IPS-20b (cell line): Measurements from ENCODE around the gene RET.

Experiments
- H3K27ac ChIP-seq: one replicate; pipeline ENCODE4 v1.5.1; 2013; ENCODE audit warnings: low read length
- H3K27me3 ChIP-seq: 2 replicates; pipeline ENCODE4 v1.6.1; 2013; ENCODE audit warnings: mild to moderate bottlenecking, low read length, inconsistent platforms; ENCODE audit not compliant: insufficient read depth
- H3K36me3 ChIP-seq: 2 replicates; pipeline ENCODE4 v1.6.1; 2013; ENCODE audit warnings: low read depth, mild to moderate bottlenecking, inconsistent platforms, low read length, moderate library complexity; ENCODE audit not compliant: insufficient read depth
- H3K4me1 ChIP-seq: 2 replicates; pipeline ENCODE4 v1.6.1; 2013; ENCODE audit warnings: mild to moderate bottlenecking, control low read depth, inconsistent platforms, low read length, moderate library complexity; ENCODE audit not compliant: insufficient read depth
- H3K4me3 ChIP-seq: 2 replicates; pipeline ENCODE4 v1.5.1; 2013; ENCODE audit warnings: mild to moderate bottlenecking, low read length, inconsistent platforms
- H3K9ac ChIP-seq: 2 replicates; pipeline ENCODE4 v1.6.1; 2013; ENCODE audit warnings: low read depth, mild to moderate bottlenecking, inconsistent platforms, low read length, moderate library complexity
- H3K9me3 ChIP-seq: 2 replicates; pipeline ENCODE4 v1.6.1; 2013; ENCODE audit warnings: mild to moderate bottlenecking, low read depth, low read length, inconsistent platforms; ENCODE audit not compliant: insufficient read depth

The RET gene

DNA sequence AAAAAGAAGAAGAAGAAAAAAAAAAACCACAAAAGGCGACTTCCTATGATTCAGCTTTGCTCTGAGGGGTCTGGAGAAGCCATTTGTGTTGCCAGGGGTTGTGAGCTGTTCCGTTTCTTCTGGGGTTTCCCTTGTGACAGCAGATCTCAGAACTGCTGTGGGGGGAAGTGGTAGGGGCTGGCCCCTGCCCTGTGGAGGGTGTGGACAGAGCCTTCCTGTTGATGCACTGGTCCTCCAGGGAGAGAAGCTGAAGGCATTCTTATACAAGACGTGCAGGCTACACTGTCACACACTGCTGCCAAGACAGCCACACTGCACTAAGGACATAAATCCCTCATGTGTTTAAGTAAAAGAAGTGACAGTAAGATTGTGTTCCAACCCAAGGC lies 44.1 kb downstream of the RET start:
- Histone ChIP-seq H3K9ac (no peak overlapping the region), H3K4me1 (no peaks in the 10 kb centered on the region), H3K4me3 (no peak overlapping the region), H3K27me3 (no peaks in the 10 kb centered on the region), H3K27ac (no peak overlapping the region), H3K36me3 (no peaks in the 10 kb centered on the region), H3K9me3 (no peaks in the 10 kb centered on the region)

DNA sequence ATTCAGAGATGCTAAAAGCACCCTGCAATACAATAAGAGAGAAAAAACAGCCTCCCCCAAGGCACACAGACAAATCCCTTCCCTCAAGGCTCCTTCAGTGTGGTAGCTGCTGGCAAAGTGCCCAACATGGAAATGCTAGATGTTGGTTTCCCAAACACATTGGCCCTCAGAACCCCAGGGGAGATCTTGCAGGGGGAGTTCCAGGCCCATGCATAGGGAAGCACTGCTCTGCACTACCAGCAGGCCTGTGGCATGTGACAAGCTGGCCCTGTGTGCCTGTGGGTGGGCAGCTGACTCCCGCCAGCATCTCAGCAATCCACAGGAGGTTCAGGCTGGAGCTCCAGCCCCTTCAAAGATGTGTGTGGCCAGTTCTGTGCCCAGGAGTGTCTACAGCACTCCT lies 44.6 kb downstream of the RET start:
- no peak overlapping the region for H3K4me3 ChIP-seq
- H3K4me1 ChIP-seq, result no peaks in the 10 kb centered on the region
- no peak overlapping the region for H3K27ac ChIP-seq

DNA sequence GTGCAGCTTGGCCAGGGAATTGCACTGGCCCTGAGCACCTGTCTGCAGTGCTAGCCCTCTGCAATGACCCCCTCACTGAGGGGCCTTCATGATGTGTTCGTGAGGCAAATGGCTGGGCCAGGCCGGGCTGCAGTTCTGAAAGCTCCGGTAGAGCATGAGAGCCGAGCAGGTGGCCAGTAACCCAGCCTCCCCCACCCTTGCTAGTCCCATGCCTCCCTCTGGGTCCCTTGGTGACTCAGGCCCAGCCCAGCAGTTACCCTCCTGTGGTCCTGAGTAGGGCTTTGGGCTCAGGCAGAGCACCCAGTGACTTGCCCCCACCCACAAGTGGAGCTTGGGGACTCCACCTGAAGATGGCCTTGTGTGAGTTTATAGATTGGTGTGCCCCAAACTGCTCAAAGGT lies 45.2 kb downstream of the RET start:
- Histone ChIP-seq H3K9me3 (no peaks in the 10 kb centered on the region), H3K4me3 (no peak overlapping the region), H3K27ac (no peak overlapping the region), H3K4me1 (no peaks in the 10 kb centered on the region), H3K27me3 (no peaks in the 10 kb centered on the region), H3K9ac (no peak overlapping the region), H3K36me3 (no peaks in the 10 kb centered on the region)

More for the DNA sequence above, 44.6 kb downstream of the RET start:
- H3K36me3 ChIP-seq, result no peaks in the 10 kb centered on the region
- H3K27me3 ChIP-seq, result no peaks in the 10 kb centered on the region
- H3K9me3 ChIP-seq, result no peaks in the 10 kb centered on the region
- no peak overlapping the region for H3K9ac ChIP-seq

DNA sequence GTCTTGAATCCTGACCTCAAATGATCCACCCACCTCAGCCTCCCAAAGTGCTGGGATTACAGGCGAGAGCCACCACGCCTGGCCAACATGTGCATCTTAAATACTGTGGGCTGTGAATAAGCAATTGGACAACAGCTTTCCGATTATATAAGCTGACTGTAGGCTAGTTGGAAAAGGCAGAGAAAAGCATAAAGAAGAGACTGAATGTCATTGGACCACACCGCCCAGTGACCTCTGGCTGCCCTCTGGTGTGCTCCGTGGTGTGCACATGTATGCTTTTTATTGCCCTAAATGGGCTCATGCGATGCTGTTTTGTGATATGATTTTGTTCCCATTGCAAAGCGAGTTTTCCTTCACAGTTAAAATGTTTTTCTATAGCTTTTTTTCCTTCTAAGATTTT lies 46.0 kb downstream of the RET start:
- Histone ChIP-seq H3K27ac (no peak overlapping the region), H3K4me1 (no peaks in the 10 kb centered on the region), H3K4me3 (no peak overlapping the region), H3K36me3 (no peaks in the 10 kb centered on the region), H3K27me3 (no peaks in the 10 kb centered on the region), H3K9me3 (no peaks in the 10 kb centered on the region), H3K9ac (no peak overlapping the region)

DNA sequence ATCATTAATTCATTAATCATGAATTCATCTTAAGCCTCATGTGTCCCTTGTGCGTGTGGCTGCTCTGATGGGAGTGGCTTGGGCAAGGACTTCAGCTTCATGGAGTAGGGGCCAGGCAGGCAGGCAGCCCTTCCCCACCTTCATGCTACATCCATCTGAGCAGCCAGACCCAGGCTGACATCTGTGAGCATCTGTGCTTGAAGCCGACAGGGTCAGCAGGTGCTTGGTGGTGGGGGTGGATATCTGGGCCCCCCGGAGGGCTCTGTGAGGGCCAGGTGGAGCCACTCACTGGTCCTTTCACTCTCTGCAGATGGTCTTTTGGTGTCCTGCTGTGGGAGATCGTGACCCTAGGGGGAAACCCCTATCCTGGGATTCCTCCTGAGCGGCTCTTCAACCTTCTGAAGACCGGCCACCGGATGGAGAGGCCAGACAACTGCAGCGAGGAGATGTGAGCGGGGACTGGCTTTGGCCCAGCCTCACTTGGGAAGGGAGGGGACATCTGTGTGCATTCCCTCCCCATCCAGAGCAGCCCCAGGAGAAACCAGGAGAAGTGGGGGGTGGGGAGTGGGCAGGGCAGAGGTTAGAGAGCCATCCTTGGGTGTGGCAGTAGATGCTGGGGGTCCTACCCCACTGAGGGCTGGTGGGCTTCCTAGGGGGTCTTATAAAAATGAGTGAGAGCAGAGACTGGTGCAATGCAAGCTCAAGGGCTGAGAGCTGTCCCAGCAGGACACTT lies 46.7 kb downstream of the RET start:
- no peak overlapping the region for H3K4me3 ChIP-seq
- no peaks in the 10 kb centered on the region for H3K27me3 ChIP-seq
- no peaks in the 10 kb centered on the region for H3K9me3 ChIP-seq
- no peaks in the 10 kb centered on the region for H3K4me1 ChIP-seq
- no peak overlapping the region for H3K27ac ChIP-seq
- no peak overlapping the region for H3K9ac ChIP-seq
- no peaks in the 10 kb centered on the region for H3K36me3 ChIP-seq

DNA sequence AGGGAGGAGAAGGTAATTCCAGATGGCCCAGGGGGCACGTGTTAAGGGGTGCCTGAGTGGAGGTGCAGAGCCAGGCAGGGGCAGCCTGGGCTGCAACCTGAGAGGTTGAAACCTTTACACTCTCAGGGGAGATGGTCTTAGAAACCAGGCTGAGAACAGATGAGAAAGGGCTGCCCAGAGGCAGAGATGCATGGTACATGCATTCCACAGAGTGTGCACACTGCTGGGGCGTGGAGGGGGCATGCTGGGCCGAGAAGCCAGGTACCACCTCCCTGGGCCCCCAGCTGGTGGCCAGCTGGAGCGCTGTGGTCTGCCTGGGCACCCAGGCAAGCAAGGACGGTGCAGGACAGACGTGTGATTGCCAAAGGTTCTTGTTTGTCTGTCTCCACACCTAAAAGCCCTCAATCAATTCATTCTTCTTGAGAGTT lies 47.2 kb downstream of the RET start:
- Histone ChIP-seq H3K27me3 (no peaks in the 10 kb centered on the region), H3K4me3 (no peak overlapping the region), H3K4me1 (no peaks in the 10 kb centered on the region), H3K9ac (no peak overlapping the region), H3K9me3 (no peaks in the 10 kb centered on the region), H3K27ac (no peak overlapping the region), H3K36me3 (no peaks in the 10 kb centered on the region)

DNA sequence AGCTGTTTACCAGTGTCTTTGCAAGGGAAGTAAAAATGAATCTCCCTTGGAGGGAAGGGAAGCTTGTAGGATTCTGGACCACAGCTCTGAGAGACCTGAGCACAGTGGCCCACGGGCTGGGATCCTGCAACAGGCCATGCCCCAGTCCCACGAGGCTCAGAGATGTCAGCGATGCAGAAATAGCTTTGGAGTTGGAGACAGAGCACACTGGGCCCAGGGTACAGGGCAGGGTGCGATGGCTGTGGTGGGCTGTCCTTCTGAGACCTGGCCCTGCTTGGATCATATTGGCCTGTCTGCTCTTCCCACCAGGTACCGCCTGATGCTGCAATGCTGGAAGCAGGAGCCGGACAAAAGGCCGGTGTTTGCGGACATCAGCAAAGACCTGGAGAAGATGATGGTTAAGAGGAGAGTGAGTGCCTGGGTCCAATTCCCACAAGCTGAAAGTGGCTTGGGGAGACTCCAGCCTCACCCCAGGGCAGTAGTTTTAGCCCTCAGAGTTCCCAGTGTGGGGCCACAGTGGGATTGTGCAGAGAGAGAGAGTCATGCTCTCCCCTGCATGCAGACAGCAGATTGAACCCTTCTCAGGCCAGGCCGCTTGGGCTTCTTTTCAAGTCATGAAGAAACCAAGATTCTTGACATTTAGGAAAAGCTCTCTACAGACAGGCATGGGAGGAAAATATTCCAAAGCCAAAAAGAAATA lies 47.9 kb downstream of the RET start:
- Histone ChIP-seq H3K4me1 (no peaks in the 10 kb centered on the region), H3K27ac (no peak overlapping the region), H3K9ac (no peak overlapping the region), H3K4me3 (no peak overlapping the region), H3K27me3 (no peaks in the 10 kb centered on the region), H3K9me3 (no peaks in the 10 kb centered on the region), H3K36me3 (no peaks in the 10 kb centered on the region)

DNA sequence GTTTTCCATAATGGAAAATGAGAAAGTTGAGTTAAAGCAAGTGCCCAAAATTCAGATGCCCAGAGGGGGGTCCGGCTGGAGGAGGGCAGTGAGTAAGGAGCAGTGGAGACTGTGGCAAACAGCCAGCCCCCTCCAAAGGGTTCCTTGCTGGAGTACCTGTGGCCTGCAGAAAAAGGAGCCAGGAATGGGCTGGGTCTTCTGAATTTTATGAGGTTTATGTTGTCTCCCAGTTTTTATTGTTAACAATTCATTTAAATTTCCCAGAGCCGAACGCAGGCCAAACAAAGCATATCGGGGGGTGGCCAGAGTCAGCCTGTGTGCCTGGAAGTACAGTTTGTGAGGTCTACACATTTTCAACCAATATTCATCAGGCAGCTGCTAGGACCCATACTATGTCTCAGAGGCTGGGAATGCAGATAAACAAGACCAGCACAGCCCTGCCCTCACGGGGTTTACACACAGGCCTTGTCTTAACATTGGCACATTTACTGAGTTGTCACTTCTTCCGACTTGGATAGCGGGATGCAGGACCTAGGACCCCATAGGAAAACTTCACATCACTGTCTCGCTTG lies 48.5 kb downstream of the RET start:
- no peaks in the 10 kb centered on the region for H3K9me3 ChIP-seq
- H3K4me1 ChIP-seq, result no peaks in the 10 kb centered on the region
- H3K9ac ChIP-seq, result no peak overlapping the region
- no peaks in the 10 kb centered on the region for H3K36me3 ChIP-seq
- H3K27me3 ChIP-seq, result no peaks in the 10 kb centered on the region
- H3K4me3 ChIP-seq, result no peak overlapping the region
- H3K27ac ChIP-seq, result no peak overlapping the region

DNA sequence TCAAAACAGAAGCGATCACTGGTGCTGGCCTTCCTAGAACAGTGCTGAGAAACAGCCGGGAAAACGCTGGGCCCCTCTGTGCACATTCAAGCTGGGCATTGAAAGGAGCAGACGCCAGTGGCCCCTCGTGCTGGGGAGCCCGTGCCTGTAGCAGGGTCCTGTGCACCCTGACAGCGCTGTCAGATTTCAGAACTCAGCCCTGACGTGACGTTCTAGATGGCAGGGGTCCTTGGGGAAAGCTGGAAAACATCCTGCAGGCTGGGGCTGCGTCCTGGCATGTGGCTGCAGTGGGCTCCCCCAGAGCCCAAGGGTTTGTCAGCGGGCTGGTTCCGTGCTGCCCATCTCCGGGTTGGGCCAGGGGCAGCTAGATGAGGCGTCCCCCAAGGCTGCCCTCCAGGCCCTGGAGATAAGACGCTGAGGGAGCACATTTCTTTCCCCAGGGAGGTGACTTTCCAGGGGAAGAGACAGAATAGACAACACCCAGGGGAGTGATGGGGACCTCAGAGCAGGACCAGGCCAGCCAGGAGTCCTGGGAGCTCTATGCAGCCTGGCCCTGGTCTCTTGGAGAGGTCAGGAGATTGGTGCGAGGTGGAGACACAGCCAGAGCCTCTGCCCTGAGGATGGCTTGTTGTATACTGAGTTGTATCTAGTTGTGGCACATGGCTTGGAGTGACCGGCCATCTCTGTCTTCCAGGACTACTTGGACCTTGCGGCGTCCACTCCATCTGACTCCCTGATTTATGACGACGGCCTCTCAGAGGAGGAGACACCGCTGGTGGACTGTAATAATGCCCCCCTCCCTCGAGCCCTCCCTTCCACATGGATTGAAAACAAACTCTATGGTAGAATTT lies 49.2 kb downstream of the RET start:
- no peak overlapping the region for H3K4me3 ChIP-seq
- H3K36me3 ChIP-seq, result no peaks in the 10 kb centered on the region
- no peak overlapping the region for H3K27ac ChIP-seq
- H3K9ac ChIP-seq, result no peak overlapping the region
- H3K4me1 ChIP-seq, result no peaks in the 10 kb centered on the region
- no peaks in the 10 kb centered on the region for H3K27me3 ChIP-seq
- H3K9me3 ChIP-seq, result no peaks in the 10 kb centered on the region

DNA sequence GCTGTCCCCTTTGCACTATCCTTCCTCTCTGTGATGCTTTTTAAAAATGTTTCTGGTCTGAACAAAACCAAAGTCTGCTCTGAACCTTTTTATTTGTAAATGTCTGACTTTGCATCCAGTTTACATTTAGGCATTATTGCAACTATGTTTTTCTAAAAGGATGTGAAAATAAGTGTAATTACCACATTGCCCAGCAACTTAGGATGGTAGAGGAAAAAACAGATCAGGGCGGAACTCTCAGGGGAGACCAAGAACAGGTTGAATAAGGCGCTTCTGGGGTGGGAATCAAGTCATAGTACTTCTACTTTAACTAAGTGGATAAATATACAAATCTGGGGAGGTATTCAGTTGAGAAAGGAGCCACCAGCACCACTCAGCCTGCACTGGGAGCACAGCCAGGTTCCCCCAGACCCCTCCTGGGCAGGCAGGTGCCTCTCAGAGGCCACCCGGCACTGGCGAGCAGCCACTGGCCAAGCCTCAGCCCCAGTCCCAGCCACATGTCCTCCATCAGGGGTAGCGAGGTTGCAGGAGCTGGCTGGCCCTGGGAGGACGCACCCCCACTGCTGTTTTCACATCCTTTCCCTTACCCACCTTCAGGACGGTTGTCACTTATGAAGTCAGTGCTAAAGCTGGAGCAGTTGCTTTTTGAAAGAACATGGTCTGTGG lies 50.0 kb downstream of the RET start:
- Histone ChIP-seq H3K4me3 (no peak overlapping the region), H3K27me3 (no peaks in the 10 kb centered on the region), H3K36me3 (no peaks in the 10 kb centered on the region), H3K4me1 (no peaks in the 10 kb centered on the region), H3K27ac (no peak overlapping the region), H3K9me3 (no peaks in the 10 kb centered on the region), H3K9ac (no peak overlapping the region)

DNA sequence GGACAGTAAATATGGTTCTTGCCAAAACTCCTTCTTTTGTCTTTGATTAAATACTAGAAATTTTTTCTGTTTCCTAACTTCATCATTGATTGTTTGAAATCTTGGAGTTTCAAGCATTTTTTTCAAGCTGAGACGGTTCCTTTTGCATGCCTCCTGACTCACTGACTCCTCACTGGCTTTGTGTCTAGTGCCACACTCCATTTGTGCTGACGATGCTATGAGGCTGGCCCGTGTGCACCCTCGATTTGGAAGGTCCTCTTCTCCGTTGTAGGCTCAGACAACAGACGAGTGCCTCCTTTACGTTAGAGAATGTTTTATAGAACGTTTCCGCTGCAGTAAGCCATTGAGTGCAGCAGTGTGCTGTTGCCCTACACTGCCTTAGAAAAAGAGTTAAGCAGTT lies 50.6 kb downstream of the RET start:
- Histone ChIP-seq H3K9me3 (no peaks in the 10 kb centered on the region), H3K36me3 (no peaks in the 10 kb centered on the region), H3K9ac (no peak overlapping the region), H3K27ac (no peak overlapping the region), H3K4me3 (no peak overlapping the region), H3K27me3 (no peaks in the 10 kb centered on the region), H3K4me1 (no peaks in the 10 kb centered on the region)
